Left kidney (tissue), 2 donors: ENCODE results near the gene EIF4EBP2. TPM values are rescaled to one million over a fixed set of nuclear protein-coding genes. Genes with fewer than 3 reads are reported as not detected.

Experiments used
- DNase-seq: peaks from one replicate; pipeline ENCODE4 v3.0.0-alpha.2; 2013
- polyA plus RNA-seq: library from polyadenylated mRNA; unstranded; fragments of 120-200 nt; gene quantifications from one replicate; pipeline ENCODE4 v1.2.1, GENCODE V29; 2013; ENCODE audit not compliant: insufficient read length

The EIF4EBP2 gene
- polyA plus RNA-seq, 1 donor = 101 TPM

GRCh38 chr10:70376436-70377378 is 27.2 kb upstream of the EIF4EBP2 start:
- DNase-seq = no peak

DNA sequence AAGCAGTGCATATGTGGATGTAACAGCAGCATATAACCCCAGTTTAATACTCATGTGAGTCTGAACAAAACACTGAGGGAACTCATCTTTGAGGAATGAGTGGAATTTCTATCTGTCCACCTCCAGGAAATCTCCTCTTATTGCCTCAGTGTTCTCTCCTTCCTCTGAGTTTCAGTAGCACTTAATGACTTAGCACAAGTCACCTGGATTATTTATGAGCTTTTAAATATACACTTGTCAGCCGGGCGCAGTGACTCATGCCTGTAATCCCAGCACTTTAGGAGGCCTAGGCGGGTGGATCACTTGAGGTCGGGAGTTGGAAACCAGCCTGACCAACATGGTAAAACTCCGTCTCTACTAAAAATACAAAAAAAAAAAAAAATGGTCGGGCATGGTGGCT is 25.8 kb upstream of the EIF4EBP2 start:
- no peak for DNase-seq

DNA sequence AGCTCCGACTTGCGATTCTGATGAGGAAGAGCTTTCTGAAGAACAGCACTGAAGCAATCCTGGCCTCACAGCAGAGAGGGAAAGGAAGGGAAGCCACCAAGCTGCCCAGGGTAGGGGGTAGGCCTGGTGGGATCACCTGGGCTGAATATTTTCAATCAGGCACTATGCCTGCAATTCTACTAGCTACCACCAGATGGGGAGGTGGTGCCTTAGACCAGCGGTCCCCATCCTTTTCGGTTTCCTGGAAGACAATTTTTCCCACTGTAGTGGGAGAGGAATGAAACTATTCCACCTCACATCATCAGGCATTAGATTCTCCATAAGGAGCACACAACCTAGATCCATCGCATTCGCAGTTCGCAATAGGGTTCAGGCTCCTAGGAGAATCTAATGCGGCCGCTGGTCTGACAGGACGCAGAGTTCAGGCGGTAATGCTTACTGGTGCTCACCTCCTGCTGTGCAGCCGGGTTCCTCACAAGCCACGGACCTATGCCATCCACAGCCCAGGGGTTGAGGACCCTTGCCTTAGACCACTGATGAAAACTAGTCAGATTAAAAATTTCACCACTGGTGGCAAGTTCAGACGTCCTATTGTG is 24.3 kb upstream of the EIF4EBP2 start:
- no peak for DNase-seq

- DNase-seq = no peak
These were observed 23.4 kb upstream of the EIF4EBP2 start for GRCh38 chr10:70380350-70381135.

DNA sequence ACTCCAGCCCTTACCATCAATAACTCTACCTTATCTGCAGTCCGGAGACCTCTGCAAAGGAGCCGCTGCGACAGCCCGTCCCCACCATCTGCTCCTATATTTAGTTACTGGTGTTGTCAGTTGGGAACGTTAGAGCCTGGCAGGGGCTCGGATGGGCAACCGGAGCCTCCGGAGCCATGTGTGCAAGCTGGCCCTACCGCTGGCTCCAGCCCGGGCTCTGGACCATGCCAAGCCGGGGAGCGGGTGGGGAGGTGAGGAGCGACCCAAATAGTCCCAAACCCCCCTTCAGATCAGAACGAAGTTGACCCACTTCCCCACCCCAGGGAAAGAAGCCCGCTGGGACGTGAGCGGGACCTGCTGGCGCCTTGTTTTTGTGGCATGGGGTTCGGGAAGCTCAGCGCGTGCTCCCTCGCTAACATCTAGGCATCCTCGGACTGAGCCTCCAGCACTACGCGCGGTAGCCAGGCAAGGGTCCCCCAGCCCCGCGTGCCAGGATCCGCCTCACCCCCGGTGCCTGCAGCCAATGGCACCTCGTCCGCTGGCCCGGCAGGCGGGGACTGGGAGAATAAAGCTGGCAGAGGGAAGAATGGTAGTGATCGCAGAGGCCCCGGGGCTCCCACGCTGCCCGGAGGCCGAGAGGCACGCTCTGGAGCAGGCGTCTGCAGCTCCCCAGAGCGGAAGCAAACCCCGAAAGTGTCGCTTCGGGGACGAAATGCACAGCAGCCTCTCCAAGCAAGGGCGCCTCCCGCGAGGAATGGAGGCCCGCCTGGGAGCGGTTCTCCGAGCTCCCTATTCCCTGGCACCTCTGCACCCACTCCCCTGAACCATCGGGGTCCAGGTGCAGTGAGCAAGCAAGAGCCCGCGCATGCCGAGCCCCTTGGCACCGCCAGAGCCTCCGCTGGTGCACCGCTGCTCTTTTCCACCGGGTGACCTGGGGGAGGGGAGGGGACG is 22.2 kb upstream of the EIF4EBP2 start:
- peak; percentile 31 for DNase-seq

- DNase-seq = no peak
These were observed 12.3 kb upstream of the EIF4EBP2 start for GRCh38 chr10:70391654-70392053.

GRCh38 chr10:70396140-70396539 is 7.8 kb upstream of the EIF4EBP2 start:
- DNase-seq = no peak

DNA sequence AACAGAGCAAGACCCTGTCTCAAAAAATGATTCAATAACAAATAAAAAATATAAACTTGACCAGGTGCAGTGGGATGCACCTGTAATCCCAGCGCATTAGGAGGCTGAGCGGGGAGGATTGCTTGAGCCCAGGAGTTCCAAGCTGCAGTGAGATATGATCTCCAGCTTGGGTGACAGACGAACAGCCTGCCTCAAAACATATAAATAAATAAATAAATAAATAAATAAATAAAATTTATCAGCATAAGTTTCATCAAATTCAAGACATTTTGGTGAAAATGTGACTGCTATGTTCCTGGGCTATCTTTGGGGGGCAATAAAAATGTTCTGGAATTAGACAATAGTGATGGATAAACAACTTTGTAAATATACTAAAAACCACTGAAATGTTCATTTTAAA is 4.8 kb upstream of the EIF4EBP2 start:
- DNase-seq = no peak

DNA sequence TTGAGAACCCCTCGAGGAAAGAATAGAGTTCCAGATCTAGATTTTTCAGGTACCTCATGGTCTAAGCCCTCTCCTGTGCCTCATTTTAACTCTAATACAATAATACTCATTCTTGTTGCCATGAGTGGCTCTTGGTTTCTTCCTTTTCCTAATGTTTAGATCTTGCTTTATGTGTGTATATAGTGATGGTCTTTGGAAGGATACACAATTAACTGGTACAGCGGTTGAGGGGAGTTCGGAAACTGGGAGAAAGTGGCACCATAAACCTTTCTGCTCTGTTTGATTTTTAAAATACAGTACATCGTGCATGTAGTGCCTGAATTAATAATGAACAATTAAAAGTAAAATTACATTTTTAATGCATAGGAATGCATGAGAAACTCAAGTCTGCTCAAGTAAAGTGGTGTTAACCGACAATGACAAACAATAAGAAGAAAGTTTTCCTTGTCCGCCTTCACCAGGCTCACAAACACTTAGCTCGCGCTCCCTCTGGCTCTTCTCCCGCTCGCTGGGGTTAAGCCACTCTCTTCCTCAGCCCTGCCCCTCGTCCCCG is 386 bp upstream of the EIF4EBP2 start:
- no peak for DNase-seq

- DNase-seq = peak; percentile 18
These were observed 767 bp downstream of the EIF4EBP2 start for GRCh38 chr10:70404787-70405036.

- peak; percentile 40 for DNase-seq
These were observed 1.3 kb downstream of the EIF4EBP2 start for GRCh38 chr10:70405037-70405824.

GRCh38 chr10:70409772-70410171 is 5.8 kb downstream of the EIF4EBP2 start:
- DNase-seq = no peak

DNA sequence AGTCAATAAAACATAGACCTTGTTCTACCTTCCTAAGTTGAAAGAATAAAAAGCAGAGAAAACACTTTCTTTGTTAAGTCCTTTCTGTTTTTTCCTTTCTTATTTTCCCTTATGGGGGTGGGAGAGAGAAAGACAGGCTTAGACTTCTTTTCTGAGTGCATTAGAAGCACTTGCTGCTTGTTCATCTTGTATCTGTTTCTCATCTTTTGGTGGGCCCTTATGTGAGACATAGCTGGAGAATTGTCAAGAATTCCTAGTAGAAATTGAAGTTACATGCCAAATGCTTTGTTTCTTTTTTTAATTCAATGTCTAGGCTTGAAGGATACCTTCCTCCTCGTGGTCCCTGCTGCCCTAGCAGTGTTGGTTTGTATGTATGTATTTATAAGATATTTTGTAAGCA is 6.7 kb downstream of the EIF4EBP2 start:
- no peak for DNase-seq

- no peak for DNase-seq
These were observed 8.4 kb downstream of the EIF4EBP2 start for GRCh38 chr10:70412356-70412755.

GRCh38 chr10:70417568-70417967 is 13.6 kb downstream of the EIF4EBP2 start:
- DNase-seq = no peak

DNA sequence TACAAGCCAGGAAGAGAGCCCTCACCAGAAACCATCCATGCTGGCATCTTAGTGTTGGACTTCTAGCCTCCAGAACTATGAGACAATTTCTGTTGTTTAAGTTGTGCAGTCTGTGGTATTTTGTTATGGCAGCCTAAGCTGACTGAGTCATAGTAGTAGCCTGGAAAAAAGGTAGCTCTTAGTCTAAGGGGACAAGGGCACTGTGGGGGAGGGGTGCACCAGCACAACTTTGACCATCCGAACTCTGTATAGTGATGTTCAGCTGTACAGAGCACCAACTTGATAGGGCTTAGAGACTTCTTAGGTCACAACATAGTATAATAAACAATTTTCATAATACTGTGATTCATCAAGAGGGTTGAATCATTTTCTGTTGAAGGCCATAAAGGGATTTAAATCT is 14.3 kb downstream of the EIF4EBP2 start:
- DNase-seq = no peak

- no peak for DNase-seq
These were observed 14.8 kb downstream of the EIF4EBP2 start for GRCh38 chr10:70418713-70419112.

DNA sequence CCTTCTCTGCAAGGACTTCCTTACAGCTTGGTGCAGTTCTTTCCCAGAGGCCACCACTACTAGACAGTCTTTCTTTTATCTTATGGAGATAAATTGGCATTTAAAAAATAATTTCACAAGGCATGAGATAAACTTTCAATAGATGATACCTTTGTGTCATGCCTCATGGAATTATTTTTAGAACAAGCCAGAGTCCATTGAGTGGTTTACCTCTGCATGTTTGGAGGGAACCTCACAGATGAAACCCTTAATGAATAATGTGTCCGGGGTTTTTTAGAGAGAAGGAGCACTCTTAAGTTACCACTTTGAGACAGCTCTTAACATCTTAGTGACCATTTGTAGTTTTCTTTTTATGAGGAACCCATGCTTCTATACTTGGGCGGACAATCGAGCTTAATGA is 20.4 kb downstream of the EIF4EBP2 start:
- no peak for DNase-seq

DNA sequence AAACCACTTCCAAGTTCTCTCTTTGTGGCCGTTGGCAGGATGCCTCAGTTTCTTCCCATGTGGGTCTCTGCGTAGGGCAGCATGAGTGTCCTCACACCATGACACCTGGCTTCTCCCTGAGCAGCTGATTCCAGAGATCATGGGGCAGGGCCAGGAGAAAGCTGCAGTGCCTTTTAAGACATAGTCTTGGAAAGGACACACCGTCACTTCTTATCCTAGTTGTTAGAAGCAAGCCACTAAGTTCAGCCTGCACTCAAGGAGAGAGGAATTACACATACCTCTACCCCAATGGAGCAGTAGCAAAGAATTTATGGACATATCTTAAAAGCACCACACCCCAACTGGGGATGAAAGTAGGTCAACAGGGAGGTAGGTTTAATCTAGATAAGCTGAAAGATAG is 21.2 kb downstream of the EIF4EBP2 start:
- no peak for DNase-seq

GRCh38 chr10:70426823-70427222 is 22.9 kb downstream of the EIF4EBP2 start:
- no peak for DNase-seq
